Osteocyte (in vitro differentiated cells): ENCODE results near the gene MKS1. TPM values are rescaled to one million over a fixed set of nuclear protein-coding genes. Genes with fewer than 3 reads are reported as not detected.
A peak's percentile ranks its signal among the peaks of the same experiment; 100 is the strongest.

ENCODE experiments used
- DNase-seq: peaks from one replicate; pipeline ENCODE4 v3.0.0; 2021; ENCODE audit warnings: mixed read lengths; ENCODE audit not compliant: unreplicated experiment; ENCODE audit errors: extremely low spot score
- H3K27ac Mint-ChIP-seq: one replicate; pipeline ENCODE4 v1.8.0; 2021; ENCODE audit warnings: mild to moderate bottlenecking, mixed read lengths; ENCODE audit not compliant: unreplicated experiment
- H3K27me3 Mint-ChIP-seq: one replicate; pipeline ENCODE4 v1.8.0; 2021; ENCODE audit warnings: mixed read lengths; ENCODE audit not compliant: unreplicated experiment
- H3K36me3 Mint-ChIP-seq: one replicate; pipeline ENCODE4 v1.8.0; 2021; ENCODE audit warnings: mixed read lengths; ENCODE audit not compliant: unreplicated experiment
- H3K4me1 Mint-ChIP-seq: one replicate; pipeline ENCODE4 v1.8.0; 2021; ENCODE audit warnings: mixed read lengths; ENCODE audit not compliant: unreplicated experiment
- H3K4me3 Mint-ChIP-seq: one replicate; pipeline ENCODE4 v1.8.0; 2021; ENCODE audit warnings: mild to moderate bottlenecking, moderate library complexity, mixed read lengths; ENCODE audit not compliant: unreplicated experiment
- H3K9me3 Mint-ChIP-seq: one replicate; pipeline ENCODE4 v1.8.0; 2021; ENCODE audit warnings: mixed read lengths; ENCODE audit not compliant: unreplicated experiment
- CTCF ChIP-seq: fragments of 200-600 bp; sonication (generic); IDR thresholded peaks from 2 replicates; pipeline ENCODE4 v1.5.0; 2021; ENCODE audit warnings: antibody characterized with exemption, mild to moderate bottlenecking, moderate library complexity
- total RNA-seq: library from RNA; stranded (reverse); gene quantifications from 2 replicates; pipeline ENCODE4 v1.2.1, GENCODE V29; 2021

Gene MKS1
- total RNA-seq, 1 donor from 2014 or later: 24.1 TPM

- Mint-ChIP-seq H3K4me3 (no peak overlapping the region), H3K27ac (no peak overlapping the region), H3K27me3 (peaks cover 54% of the 10 kb centered on the region), H3K9me3 (no peaks in the 10 kb centered on the region), H3K4me1 (peaks cover 2% of the 10 kb centered on the region), H3K36me3 (no peaks in the 10 kb centered on the region)
- no peak for DNase-seq
- no peak for TF ChIP-seq CTCF
These were observed 29.9 kb upstream of the MKS1 start for GRCh38 chr17:58248955-58249269.

GRCh38 chr17:58247511-58248363 is 28.7 kb upstream of the MKS1 start:
- Mint-ChIP-seq H3K4me1 (peaks cover 2% of the 10 kb centered on the region), H3K27me3 (peaks cover 46% of the 10 kb centered on the region), H3K36me3 (no peaks in the 10 kb centered on the region), H3K9me3 (no peaks in the 10 kb centered on the region), H3K4me3 (no peak overlapping the region), H3K27ac (no peak overlapping the region)
- DNase-seq: peak; percentile 73
- no peak for TF ChIP-seq CTCF

GRCh38 chr17:58246781-58247180 is 27.7 kb upstream of the MKS1 start:
- Mint-ChIP-seq H3K27me3 (peaks cover 43% of the 10 kb centered on the region), H3K27ac (no peak overlapping the region), H3K36me3 (no peaks in the 10 kb centered on the region), H3K4me1 (peaks cover 2% of the 10 kb centered on the region), H3K9me3 (no peaks in the 10 kb centered on the region), H3K4me3 (no peak overlapping the region)
- DNase-seq: no peak
- TF ChIP-seq CTCF: no peak

- H3K9me3 Mint-ChIP-seq: no peaks in the 10 kb centered on the region
- H3K4me1 Mint-ChIP-seq: peaks cover 2% of the 10 kb centered on the region
- peaks cover 42% of the 10 kb centered on the region for H3K27me3 Mint-ChIP-seq
- H3K36me3 Mint-ChIP-seq: no peaks in the 10 kb centered on the region
- no peak for TF ChIP-seq CTCF
- peak; percentile 80 for DNase-seq
- H3K4me3 Mint-ChIP-seq: no peak overlapping the region
- no peak overlapping the region for H3K27ac Mint-ChIP-seq
These were observed 27.2 kb upstream of the MKS1 start for GRCh38 chr17:58246104-58246740.

- DNase-seq: peak; percentile 54
- H3K36me3 Mint-ChIP-seq: no peaks in the 10 kb centered on the region
- TF ChIP-seq CTCF: no peak
- peaks cover 2% of the 10 kb centered on the region for H3K4me1 Mint-ChIP-seq
- H3K4me3 Mint-ChIP-seq: no peak overlapping the region
- H3K27me3 Mint-ChIP-seq: peaks cover 42% of the 10 kb centered on the region
- no peaks in the 10 kb centered on the region for H3K9me3 Mint-ChIP-seq
- no peak overlapping the region for H3K27ac Mint-ChIP-seq
These were observed 26.5 kb upstream of the MKS1 start for GRCh38 chr17:58245428-58246103.
